Stimulated activated effector memory CD8-positive, alpha-beta T cell treated with anti-CD3 and anti-CD28 coated beads, Interleukin-12 subunit alpha, Interleukin-12 subunit beta, amount 100 ng/mL, for 72 hours (primary cell): ENCODE data around the gene DNAH11.
"Not testable (repeated sequence)": the region's sequence is repeated elsewhere in the genome, so short reads cannot be mapped to it uniquely, and the experiment has no call there.

Source experiments
- ATAC-seq: fragments of 150-1000 bp; cut with Tn5 transposase; 2 replicates; pipeline ENCODE4 v1.10.0; 2021
- DNase-seq, 2 donors: peaks; one replicate each; pipeline ENCODE4 v3.0.0; 2021 to 2022; ENCODE audit warnings: low spot score in 2 of 2
- H3K27ac Mint-ChIP-seq: one replicate; pipeline ENCODE4 v1.8.0; 2022; ENCODE audit warnings: mild to moderate bottlenecking, mixed read lengths
- H3K36me3 Mint-ChIP-seq: one replicate; pipeline ENCODE4 v1.8.0; 2022; ENCODE audit warnings: mild to moderate bottlenecking, mixed read lengths
- H3K4me1 Mint-ChIP-seq: one replicate; pipeline ENCODE4 v1.8.0; 2022; ENCODE audit warnings: mixed read lengths
- H3K4me3 Mint-ChIP-seq: one replicate; pipeline ENCODE4 v1.8.0; 2022; ENCODE audit warnings: mild to moderate bottlenecking, mixed read lengths
- H3K9me3 Mint-ChIP-seq: one replicate; pipeline ENCODE4 v1.8.0; 2022; ENCODE audit warnings: mixed read lengths

The DNAH11 gene

GRCh38 chr7:21916176-21916575 lies 373.3 kb downstream of the DNAH11 start:
- DNase-seq (no peak), ATAC-seq (no peak)
- Mint-ChIP-seq H3K4me1 (no peaks in the 10 kb centered on the region), H3K9me3 (no peaks in the 10 kb centered on the region), H3K4me3 (no peak overlapping the region), H3K27ac (no peak overlapping the region), H3K36me3 (peaks cover 27% of the 10 kb centered on the region)

GRCh38 chr7:21916629-21917028 lies 373.8 kb downstream of the DNAH11 start:
- Mint-ChIP-seq H3K4me1 (no peaks in the 10 kb centered on the region), H3K27ac (no peak overlapping the region), H3K36me3 (peaks cover 27% of the 10 kb centered on the region), H3K9me3 (no peaks in the 10 kb centered on the region), H3K4me3 (no peak overlapping the region)
- no peak for ATAC-seq
- no peak for DNase-seq

- H3K27ac Mint-ChIP-seq, result no peak overlapping the region
- peaks cover 26% of the 10 kb centered on the region for H3K36me3 Mint-ChIP-seq
- no peak for ATAC-seq
- no peak overlapping the region for H3K4me3 Mint-ChIP-seq
- H3K4me1 Mint-ChIP-seq, result no peaks in the 10 kb centered on the region
- H3K9me3 Mint-ChIP-seq, result no peaks in the 10 kb centered on the region
- DNase-seq, result no peak
Observed at GRCh38 chr7:21918216-21918615, 375.4 kb downstream of the DNAH11 start.

GRCh38 chr7:21920936-21921335 lies 378.1 kb downstream of the DNAH11 start:
- Mint-ChIP-seq H3K27ac (no peak overlapping the region), H3K36me3 (peaks cover 3% of the 10 kb centered on the region), H3K9me3 (no peaks in the 10 kb centered on the region), H3K4me3 (no peak overlapping the region), H3K4me1 (no peaks in the 10 kb centered on the region)
- DNase-seq (no peak), ATAC-seq (no peak)

- Mint-ChIP-seq H3K4me3 (no peak overlapping the region), H3K4me1 (no peaks in the 10 kb centered on the region), H3K27ac (no peak overlapping the region), H3K9me3 (no peaks in the 10 kb centered on the region), H3K36me3 (no peaks in the 10 kb centered on the region)
- ATAC-seq (no peak), DNase-seq (no peak)
Observed at GRCh38 chr7:21922605-21923004, 379.8 kb downstream of the DNAH11 start.

GRCh38 chr7:21923658-21924057 lies 380.8 kb downstream of the DNAH11 start:
- DNase-seq (peak in 1 of 2 donors; percentile 20), ATAC-seq (no peak)
- peaks cover 3% of the 10 kb centered on the region for H3K9me3 Mint-ChIP-seq
- no peak overlapping the region for H3K4me3 Mint-ChIP-seq
- H3K36me3 Mint-ChIP-seq, result no peaks in the 10 kb centered on the region
- no peak overlapping the region for H3K27ac Mint-ChIP-seq
- no peaks in the 10 kb centered on the region for H3K4me1 Mint-ChIP-seq

GRCh38 chr7:21926448-21926847 lies 383.6 kb downstream of the DNAH11 start:
- ATAC-seq (no peak), DNase-seq (no peak)
- Mint-ChIP-seq H3K4me1 (no peaks in the 10 kb centered on the region), H3K27ac (no peak overlapping the region), H3K9me3 (peaks cover 6% of the 10 kb centered on the region), H3K36me3 (no peaks in the 10 kb centered on the region), H3K4me3 (no peak overlapping the region)

GRCh38 chr7:21927693-21928092 lies 384.9 kb downstream of the DNAH11 start:
- H3K27ac Mint-ChIP-seq, result no peak overlapping the region
- no peak overlapping the region for H3K4me3 Mint-ChIP-seq
- peaks cover 6% of the 10 kb centered on the region for H3K9me3 Mint-ChIP-seq
- H3K4me1 Mint-ChIP-seq, result no peaks in the 10 kb centered on the region
- no peak for DNase-seq
- ATAC-seq, result no peak
- no peaks in the 10 kb centered on the region for H3K36me3 Mint-ChIP-seq

- H3K27ac Mint-ChIP-seq, DNase-seq, ATAC-seq, H3K36me3 Mint-ChIP-seq, H3K4me3 Mint-ChIP-seq, H3K4me1 Mint-ChIP-seq: not testable (repeated sequence)
- H3K9me3 Mint-ChIP-seq, result peaks cover 10% of the 10 kb centered on the region
Observed at GRCh38 chr7:21933293-21933692, 390.5 kb downstream of the DNAH11 start.

GRCh38 chr7:21934808-21935207 lies 392.0 kb downstream of the DNAH11 start:
- Mint-ChIP-seq H3K4me1 (peaks cover 14% of the 10 kb centered on the region), H3K36me3 (peaks cover 9% of the 10 kb centered on the region), H3K9me3 (peaks cover 6% of the 10 kb centered on the region), H3K27ac (no peak overlapping the region), H3K4me3 (no peak overlapping the region)
- DNase-seq (no peak), ATAC-seq (no peak)

GRCh38 chr7:21938463-21938862 lies 395.6 kb downstream of the DNAH11 start:
- Mint-ChIP-seq H3K4me3 (peak overlapping the region; percentile 34), H3K36me3 (peaks cover 11% of the 10 kb centered on the region), H3K9me3 (peaks cover 4% of the 10 kb centered on the region), H3K4me1 (peaks cover 23% of the 10 kb centered on the region), H3K27ac (peak overlapping the region; percentile 73)
- no peak for DNase-seq
- no peak for ATAC-seq

GRCh38 chr7:21939136-21939857 lies 396.5 kb downstream of the DNAH11 start:
- Mint-ChIP-seq H3K36me3 (peaks cover 11% of the 10 kb centered on the region), H3K27ac (peak overlapping the region; percentile 73), H3K9me3 (peaks cover 4% of the 10 kb centered on the region), H3K4me3 (peak overlapping the region; percentile 34), H3K4me1 (peaks cover 23% of the 10 kb centered on the region)
- ATAC-seq (peak; percentile 92), DNase-seq (peak; percentile 44 to 80)

- H3K9me3 Mint-ChIP-seq, result peaks cover 2% of the 10 kb centered on the region
- DNase-seq (no peak), ATAC-seq (no peak)
- peaks cover 23% of the 10 kb centered on the region for H3K4me1 Mint-ChIP-seq
- peaks cover 11% of the 10 kb centered on the region for H3K36me3 Mint-ChIP-seq
- peak overlapping the region; percentile 34 for H3K4me3 Mint-ChIP-seq
- H3K27ac Mint-ChIP-seq, result peak overlapping the region; percentile 73
Observed at GRCh38 chr7:21939858-21940372, 397.1 kb downstream of the DNAH11 start.

- DNase-seq, result no peak
- Mint-ChIP-seq H3K4me1 (peaks cover 27% of the 10 kb centered on the region), H3K9me3 (no peaks in the 10 kb centered on the region), H3K36me3 (peaks cover 11% of the 10 kb centered on the region), H3K4me3 (no peak overlapping the region), H3K27ac (no peak overlapping the region)
- no peak for ATAC-seq
Observed at GRCh38 chr7:21941611-21942141, 398.8 kb downstream of the DNAH11 start.

GRCh38 chr7:21942955-21943354 lies 400.1 kb downstream of the DNAH11 start:
- H3K4me3 Mint-ChIP-seq, result peak overlapping the region; percentile 12
- ATAC-seq, result no peak
- DNase-seq, result no peak
- H3K9me3 Mint-ChIP-seq, result no peaks in the 10 kb centered on the region
- H3K36me3 Mint-ChIP-seq, result peaks cover 6% of the 10 kb centered on the region
- H3K27ac Mint-ChIP-seq, result no peak overlapping the region
- peaks cover 26% of the 10 kb centered on the region for H3K4me1 Mint-ChIP-seq

GRCh38 chr7:21943436-21943835 lies 400.6 kb downstream of the DNAH11 start:
- peak overlapping the region; percentile 12 for H3K4me3 Mint-ChIP-seq
- ATAC-seq (no peak), DNase-seq (no peak)
- H3K4me1 Mint-ChIP-seq, result peaks cover 22% of the 10 kb centered on the region
- H3K36me3 Mint-ChIP-seq, result peaks cover 6% of the 10 kb centered on the region
- H3K27ac Mint-ChIP-seq, result no peak overlapping the region
- no peaks in the 10 kb centered on the region for H3K9me3 Mint-ChIP-seq
